GM19351 (cell line): Measurements from ENCODE around the gene SLC39A3.
A peak's percentile ranks its signal among the peaks of the same experiment; 100 is the strongest.

ENCODE experiments used
- ATAC-seq: cut with Tn5 transposase; IDR thresholded peaks from one replicate; pipeline ENCODE4 v1.9.1; 2021; ENCODE audit warnings: mild to moderate bottlenecking, moderate library complexity; ENCODE audit not compliant: unreplicated experiment

SLC39A3 gene, protein sequence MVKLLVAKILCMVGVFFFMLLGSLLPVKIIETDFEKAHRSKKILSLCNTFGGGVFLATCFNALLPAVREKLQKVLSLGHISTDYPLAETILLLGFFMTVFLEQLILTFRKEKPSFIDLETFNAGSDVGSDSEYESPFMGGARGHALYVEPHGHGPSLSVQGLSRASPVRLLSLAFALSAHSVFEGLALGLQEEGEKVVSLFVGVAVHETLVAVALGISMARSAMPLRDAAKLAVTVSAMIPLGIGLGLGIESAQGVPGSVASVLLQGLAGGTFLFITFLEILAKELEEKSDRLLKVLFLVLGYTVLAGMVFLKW

GRCh38 chr19:2739602-2740313 is at the start of gene SLC39A3:
Gene SLC39A3, minus strand, starts transcription at chr19:2740017. Its CDS starts 2,760 bp downstream, at chr19:2737257.
- ATAC-seq, result peak; percentile 94

GRCh38 chr19:2788237-2788636 is 48.4 kb upstream of the SLC39A3 start:
- ATAC-seq, result no peak

DNA sequence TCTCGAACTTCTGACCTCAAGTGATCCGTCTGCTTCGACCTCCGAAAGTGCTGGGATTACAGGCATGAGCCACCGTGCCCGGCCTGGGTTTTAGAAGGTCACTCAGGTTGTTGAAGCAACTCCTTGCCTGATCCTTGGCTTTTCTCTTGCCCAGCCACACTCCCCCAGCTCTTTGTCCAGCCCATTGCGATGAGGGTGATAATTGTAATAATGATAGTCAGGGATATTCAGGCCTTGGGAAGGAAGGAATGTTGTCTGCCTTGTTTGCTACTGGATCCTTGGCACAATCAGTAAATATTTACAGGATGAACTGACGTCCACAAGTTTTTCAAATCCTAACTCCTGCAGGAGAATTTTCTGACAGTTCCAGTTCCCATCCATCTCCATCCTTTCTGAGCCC is 47.3 kb upstream of the SLC39A3 start:
- no peak for ATAC-seq

- ATAC-seq, result peak; percentile 60
Observed at GRCh38 chr19:2785244-2785997, 45.6 kb upstream of the SLC39A3 start, which contains the start of gene THOP1. Gene THOP1, plus strand, starts transcription at chr19:2785503. Its CDS starts 160 bp downstream, at chr19:2785663.

GRCh38 chr19:2783781-2784145 is 43.9 kb upstream of the SLC39A3 start:
- ATAC-seq, result no peak

DNA sequence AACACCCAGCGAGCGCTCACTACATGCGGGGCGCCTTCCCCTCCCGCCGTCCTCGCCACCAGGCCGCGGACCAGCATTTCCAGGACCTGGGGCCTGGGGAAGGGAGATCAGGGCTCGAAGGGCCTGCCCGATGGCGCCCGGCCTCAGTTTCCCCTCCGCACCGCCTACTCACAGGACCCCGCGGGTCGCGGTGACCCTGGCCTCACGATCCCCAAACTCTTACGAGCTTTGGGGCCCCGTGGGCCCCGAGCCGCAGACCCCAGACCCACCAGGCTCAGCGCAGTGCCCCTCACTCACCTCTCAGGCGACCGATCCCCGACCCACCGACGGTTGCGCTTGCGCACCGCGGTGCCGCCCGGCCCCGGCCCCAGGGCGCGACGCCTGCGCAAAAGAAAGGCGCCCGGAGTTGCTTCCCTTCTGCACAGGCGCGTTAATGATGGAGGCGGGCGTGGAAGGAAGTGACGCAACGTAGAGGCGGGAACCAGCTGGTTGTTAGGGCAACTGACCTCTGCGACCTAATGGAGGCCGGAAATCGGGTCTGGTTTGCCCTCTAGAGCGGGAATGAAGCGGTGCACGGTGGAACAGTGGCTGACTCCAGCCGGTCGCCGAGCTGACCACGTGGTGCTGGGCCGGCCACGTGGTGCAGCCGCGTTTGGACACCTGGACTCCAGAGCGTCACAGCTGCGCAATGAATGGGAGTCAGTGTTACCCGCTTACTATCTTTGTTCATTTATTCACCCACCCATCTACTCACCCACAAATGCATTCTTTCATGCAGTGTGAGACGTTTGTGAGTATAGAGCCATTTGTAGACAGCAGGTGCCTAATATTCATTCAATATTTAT is 43.3 kb upstream of the SLC39A3 start, which contains the start of gene SGTA:
SGTA (minus strand) TSS at position 338 of the 845 bp plus-strand sequence. CDS start 14,205 bp downstream, outside the sequence.
- ATAC-seq, result peak; percentile 73

GRCh38 chr19:2782329-2782935 is 42.6 kb upstream of the SLC39A3 start:
- no peak for ATAC-seq

GRCh38 chr19:2780284-2780683 is 40.5 kb upstream of the SLC39A3 start:
- no peak for ATAC-seq

GRCh38 chr19:2779121-2779740 is 39.4 kb upstream of the SLC39A3 start:
- ATAC-seq, result no peak

DNA sequence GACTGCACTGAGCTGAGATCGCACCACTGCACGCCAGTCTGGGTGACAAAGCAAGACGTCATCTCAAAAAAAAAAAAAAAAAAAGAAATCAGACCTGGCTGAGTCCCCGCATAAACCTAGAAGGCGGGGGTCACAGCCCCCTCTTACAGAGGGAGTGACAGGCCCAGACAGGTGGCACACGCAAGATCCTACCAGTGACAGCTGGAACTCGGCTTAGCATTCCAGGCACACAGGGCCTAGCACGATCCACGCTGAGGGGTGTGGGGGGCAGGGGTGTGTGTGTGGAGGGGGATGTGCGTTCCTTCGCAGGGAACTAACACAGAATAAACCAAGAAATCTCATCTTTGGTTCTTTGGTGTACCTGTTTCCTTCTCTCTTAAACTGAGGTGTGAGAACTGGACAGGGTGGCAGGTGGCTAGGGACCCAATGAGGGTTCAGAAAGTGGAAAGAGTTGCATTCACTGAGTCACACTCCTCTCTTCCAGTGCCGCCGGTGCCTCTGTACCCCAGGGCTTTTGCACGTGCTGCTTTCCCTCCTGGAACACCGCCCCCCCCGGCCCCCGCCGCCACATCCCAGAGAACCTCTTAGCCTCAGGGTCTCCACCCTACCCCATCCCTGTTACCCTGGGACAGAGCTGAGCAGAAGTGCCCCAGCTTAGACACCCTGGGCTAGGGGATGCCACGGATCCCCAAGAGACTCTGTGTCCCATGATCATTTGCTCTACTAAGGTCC is 38.3 kb upstream of the SLC39A3 start:
- ATAC-seq, result no peak

DNA sequence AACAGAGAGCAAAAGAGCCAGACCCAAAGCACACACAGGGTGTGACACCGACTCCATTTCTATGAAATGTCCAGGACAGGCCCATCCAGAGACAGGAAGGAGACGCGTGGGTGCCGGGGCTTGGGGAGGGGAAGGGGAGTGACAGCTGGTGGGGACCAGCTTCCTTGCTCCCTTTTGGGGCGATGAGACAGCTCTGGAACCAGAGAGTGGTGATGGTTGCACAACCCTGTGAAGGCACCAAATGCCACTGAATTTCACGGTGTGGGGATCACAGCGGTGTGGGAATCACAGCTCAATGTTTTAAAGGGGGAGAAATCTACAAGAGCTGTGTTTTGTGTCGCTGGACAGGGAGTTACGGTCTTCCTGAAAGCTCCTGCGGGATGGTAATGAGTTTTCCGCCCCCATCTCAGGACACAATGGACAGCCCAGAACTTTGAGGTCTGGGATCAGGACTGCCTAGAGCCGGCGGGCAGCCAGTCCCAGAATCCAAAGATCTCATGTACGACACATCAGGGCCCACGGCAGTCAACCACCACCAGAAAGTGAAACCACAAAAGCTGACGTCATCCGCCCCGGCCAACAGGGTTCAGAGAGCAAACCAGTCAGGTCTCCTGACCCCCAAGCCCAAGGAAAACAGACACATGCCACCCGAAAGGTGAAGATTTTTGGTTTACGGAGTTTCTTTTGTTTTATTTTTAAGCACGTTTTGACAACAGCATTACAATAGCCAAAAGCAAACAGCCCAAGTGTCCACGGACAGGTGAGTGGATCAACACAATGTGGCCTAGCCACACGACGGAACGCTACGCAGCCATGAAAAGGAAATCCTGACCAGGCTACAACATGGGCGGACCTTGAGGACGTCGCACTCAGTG is 36.0 kb upstream of the SLC39A3 start:
- no peak for ATAC-seq

DNA sequence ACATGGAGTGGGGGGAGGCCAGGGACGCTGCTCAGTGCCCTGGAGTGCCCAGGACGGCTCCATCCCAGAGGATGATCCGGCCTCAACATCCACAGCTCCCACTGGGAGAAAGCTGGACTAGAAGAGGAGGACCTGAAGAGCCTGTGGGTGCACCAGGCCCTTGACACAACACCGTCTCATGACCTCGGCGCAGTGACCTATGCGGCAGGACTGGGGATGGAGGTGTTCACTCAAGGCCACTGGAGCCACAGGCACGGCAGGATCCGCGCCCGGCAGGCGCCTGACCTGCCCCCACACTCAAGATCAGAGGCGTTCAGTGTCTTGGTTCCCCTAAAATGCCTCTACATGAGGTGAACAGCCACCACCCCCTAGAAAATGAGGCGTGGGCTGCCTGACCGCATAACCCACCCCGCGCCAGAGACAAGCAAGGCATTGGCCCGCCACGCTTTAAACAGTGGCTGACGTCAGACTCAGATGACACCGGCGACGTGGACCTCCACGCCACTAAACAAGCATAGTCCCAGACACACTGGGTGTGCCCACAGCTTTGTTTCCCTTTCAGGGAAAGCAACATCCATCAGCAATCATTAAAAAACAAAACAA is 35.2 kb upstream of the SLC39A3 start:
- no peak for ATAC-seq

DNA sequence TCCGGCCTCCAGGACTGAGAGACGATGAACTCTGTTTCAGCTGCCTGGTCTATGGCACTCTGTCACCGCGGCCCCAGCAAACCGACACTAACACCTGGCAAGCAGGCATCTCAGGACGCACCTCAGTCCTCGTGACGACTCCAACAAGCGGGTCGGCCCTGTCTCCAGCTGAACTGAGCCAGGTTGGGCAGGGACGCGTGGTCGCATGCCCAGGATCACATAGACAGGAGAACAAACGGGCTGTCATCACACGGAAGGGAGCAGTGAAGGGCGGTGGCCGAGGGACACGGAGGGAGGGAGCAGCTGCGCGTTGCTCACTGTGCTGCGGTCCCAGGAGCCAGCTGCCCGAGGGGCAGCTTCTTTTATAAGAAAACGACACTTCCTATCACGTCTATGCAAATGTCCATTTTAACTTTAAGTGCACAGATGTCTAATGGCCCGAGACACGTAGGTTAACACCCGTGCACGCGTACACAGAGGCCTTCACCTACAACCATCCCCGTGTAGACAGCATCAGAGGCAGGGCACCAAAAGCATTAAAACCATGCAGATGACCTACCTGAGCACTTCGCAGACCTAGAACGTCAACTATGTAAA is 34.4 kb upstream of the SLC39A3 start:
- no peak for ATAC-seq

GRCh38 chr19:2771786-2772674 is 32.2 kb upstream of the SLC39A3 start:
- no peak for ATAC-seq

- ATAC-seq, result no peak
Observed at GRCh38 chr19:2770055-2771013, 30.5 kb upstream of the SLC39A3 start.
